MCF 10A (cell line): ENCODE measurements around the gene TLE5. TPM values are rescaled to one million over a fixed set of nuclear protein-coding genes. Genes with fewer than 3 reads are reported as not detected.

ENCODE experiments used
- BruUV-seq: library from RNA; stranded (reverse); fragments of 400-500 nt; replicated peaks from 2 replicates; lab custom pipeline; 2021; lab: Mats Ljungman, UMichigan
- CTCF ChIA-PET: fragments of 300-600 bp; sonication (Branson Sonifier 250); formaldehyde crosslinking; extraction: SDS; loops from one replicate; lab custom pipeline; 2021; ENCODE audit warnings: antibody characterized with exemption, inconsistent platforms; lab: Yijun Ruan, JAX
- POLR2A ChIA-PET: fragments of 300-600, 350-650 bp; sonication (Branson Sonifier 250); formaldehyde crosslinking; extraction: SDS; loops from one replicate; lab custom pipeline; 2020; ENCODE audit warnings: antibody characterized with exemption, inconsistent platforms; lab: Yijun Ruan, JAX
- DNase-seq: peaks from one replicate; pipeline ENCODE4 v3.0.0-alpha.2; 2018; ENCODE audit not compliant: unreplicated experiment
- H3K27ac Mint-ChIP-seq: one replicate; pipeline ENCODE4 v1.8.0; 2022; ENCODE audit warnings: mild to moderate bottlenecking, low read depth, mixed read lengths; ENCODE audit not compliant: unreplicated experiment
- H3K27me3 Mint-ChIP-seq: one replicate; pipeline ENCODE4 v1.8.0; 2022; ENCODE audit warnings: mixed read lengths; ENCODE audit not compliant: insufficient read depth, unreplicated experiment
- H3K36me3 Mint-ChIP-seq: one replicate; pipeline ENCODE4 v1.8.0; 2022; ENCODE audit warnings: mild to moderate bottlenecking, moderate library complexity, mixed read lengths; ENCODE audit not compliant: insufficient read depth, unreplicated experiment
- H3K4me1 Mint-ChIP-seq: one replicate; pipeline ENCODE4 v1.8.0; 2022; ENCODE audit warnings: mixed read lengths; ENCODE audit not compliant: insufficient read depth, unreplicated experiment
- H3K4me3 Mint-ChIP-seq: one replicate; pipeline ENCODE4 v1.8.0; 2022; ENCODE audit warnings: mild to moderate bottlenecking, moderate library complexity, mixed read lengths; ENCODE audit not compliant: unreplicated experiment
- H3K9me3 Mint-ChIP-seq: one replicate; pipeline ENCODE4 v1.8.0; 2022; ENCODE audit warnings: mixed read lengths; ENCODE audit not compliant: unreplicated experiment
- CTCF ChIP-seq: fragments of 200-600 bp; IDR thresholded peaks from one replicate; pipeline ENCODE4 v1.8.0; 2022; ENCODE audit warnings: antibody characterized with exemption, mild to moderate bottlenecking; ENCODE audit not compliant: unreplicated experiment
- intact Hi-C: fragments of 100-400 bp; cut with micrococcal nuclease; formaldehyde crosslinking; loops from 2 replicates; pipeline ENCODE4 v1.14.1; 2022
- total RNA-seq: library from RNA; stranded (reverse); gene quantifications from 2 replicates; pipeline ENCODE4 v1.2.3, GENCODE V29; 2022

The TLE5 gene
- total RNA-seq, 1 experiment from 2014 or later: 266 TPM

- POLR2A ChIA-PET: no interaction called here
- no peak overlapping the region for H3K4me3 Mint-ChIP-seq
- intact Hi-C loops: no loop called here
- H3K4me1 Mint-ChIP-seq: no peaks in the 10 kb centered on the region
- TF ChIP-seq CTCF: no peak
- no TSS peak for BruUV-seq
- no peaks in the 10 kb centered on the region for H3K27me3 Mint-ChIP-seq
- no peaks in the 10 kb centered on the region for H3K9me3 Mint-ChIP-seq
- DNase-seq: no peak
- no peak overlapping the region for H3K27ac Mint-ChIP-seq
- CTCF ChIA-PET: interaction anchor here (0.6 to 1.2 kb wide), 3 partner anchors 12 to 164 kb away, joined by 3 to 6 read pairs (median 3); no protein-coding TSS in a partner anchor
- H3K36me3 Mint-ChIP-seq: no peaks in the 10 kb centered on the region
These were observed 25.5 kb upstream of the TLE5 start for GRCh38 chr19:3087769-3088168.

GRCh38 chr19:3084943-3085342, 22.6 kb upstream of the TLE5 start:
- BruUV-seq: no TSS peak
- ChIA-PET CTCF (interaction anchor here (0.6 to 1.4 kb wide), 3 partner anchors 8 to 44 kb away, joined by 3 read pairs; no protein-coding TSS in a partner anchor), POLR2A (no interaction called here)

GRCh38 chr19:3083964-3084363, 21.7 kb upstream of the TLE5 start:
- H3K27me3 Mint-ChIP-seq: no peaks in the 10 kb centered on the region
- intact Hi-C loops: no loop called here

More at GRCh38 chr19:3084943-3085342, 22.6 kb upstream of the TLE5 start:
- H3K4me1 Mint-ChIP-seq: no peaks in the 10 kb centered on the region
- no peaks in the 10 kb centered on the region for H3K36me3 Mint-ChIP-seq
- no peaks in the 10 kb centered on the region for H3K9me3 Mint-ChIP-seq
- no peak overlapping the region for H3K4me3 Mint-ChIP-seq
- no peaks in the 10 kb centered on the region for H3K27me3 Mint-ChIP-seq
- intact Hi-C loops: no loop called here
- no peak for TF ChIP-seq CTCF
- no peak for DNase-seq
- H3K27ac Mint-ChIP-seq: no peak overlapping the region

GRCh38 chr19:3082331-3082730, 20.0 kb upstream of the TLE5 start:
- Mint-ChIP-seq H3K9me3 (no peaks in the 10 kb centered on the region), H3K4me3 (no peak overlapping the region), H3K27ac (no peak overlapping the region), H3K36me3 (no peaks in the 10 kb centered on the region), H3K4me1 (no peaks in the 10 kb centered on the region), H3K27me3 (no peaks in the 10 kb centered on the region)
- ChIA-PET CTCF (interaction anchor here (0.9 to 1.2 kb wide), 2 partner anchors 27 to 81 kb away, joined by 4 to 6 read pairs; no protein-coding TSS in a partner anchor), POLR2A (interaction anchor here (1.0 kb wide), 1 partner anchor 45 kb away, joined by 3 read pairs; no protein-coding TSS in a partner anchor)
- no peak for TF ChIP-seq CTCF
- DNase-seq: no peak
- intact Hi-C loops: no loop called here
- no TSS peak for BruUV-seq

More at GRCh38 chr19:3083964-3084363, 21.7 kb upstream of the TLE5 start:
- Mint-ChIP-seq H3K4me1 (no peaks in the 10 kb centered on the region), H3K27ac (no peak overlapping the region), H3K9me3 (no peaks in the 10 kb centered on the region), H3K36me3 (no peaks in the 10 kb centered on the region), H3K4me3 (no peak overlapping the region)
- no peak for TF ChIP-seq CTCF
- POLR2A ChIA-PET: interaction anchor here (0.9 kb wide), 1 partner anchor 8 kb away, joined by 4 read pairs; no protein-coding TSS in a partner anchor
- no TSS peak for BruUV-seq
- DNase-seq: no peak
- CTCF ChIA-PET: interaction anchor here (0.6 to 0.7 kb wide), 2 partner anchors 19 to 80 kb away, joined by 3 read pairs; no protein-coding TSS in a partner anchor
